ENCODE data around the gene RBM4.

The RBM4 gene

DNA sequence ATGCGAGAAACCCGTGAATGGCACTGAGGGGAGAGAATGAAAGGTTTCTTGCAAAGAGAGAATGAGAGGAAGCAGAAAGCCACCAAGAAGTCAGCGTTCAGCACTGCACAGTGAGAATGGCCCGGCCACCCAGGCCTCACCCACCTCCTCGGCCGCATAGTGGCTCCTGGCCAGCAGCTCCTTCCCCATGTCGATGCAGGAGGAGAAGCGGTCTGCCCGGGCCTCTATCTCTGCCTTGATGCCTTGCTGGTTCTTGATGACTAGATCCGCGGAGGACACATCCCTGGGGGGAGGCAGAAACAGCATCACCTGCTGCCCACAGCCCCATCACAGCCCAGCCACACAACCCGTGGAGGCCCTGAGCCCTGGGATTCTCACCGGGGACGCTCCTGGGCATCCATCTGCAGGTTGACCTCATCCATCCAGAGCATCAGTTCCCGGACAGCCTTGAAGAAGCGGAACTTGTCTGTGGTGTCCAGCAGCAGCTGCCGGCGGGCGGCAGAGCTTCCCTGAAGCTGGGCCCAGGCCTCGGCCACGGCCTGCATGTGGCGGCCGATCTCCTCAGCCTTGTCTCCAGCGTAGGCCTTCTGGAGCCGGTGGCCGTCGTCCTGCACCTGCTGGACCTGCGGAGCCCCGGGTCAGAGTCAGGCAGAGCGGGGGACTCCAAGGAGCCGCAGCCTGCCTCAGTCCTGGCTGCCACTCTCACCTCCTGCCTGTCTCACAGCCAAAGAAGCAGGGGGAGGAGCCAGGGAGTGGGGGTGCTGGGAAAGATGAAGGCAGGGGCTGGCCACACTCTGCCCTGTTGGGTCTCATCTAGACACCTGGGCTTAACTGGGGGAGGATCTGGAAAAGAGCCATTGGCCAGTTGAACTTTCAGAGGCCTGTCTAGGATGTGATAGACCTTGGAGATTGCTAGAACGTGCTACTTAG is 51.4 kb downstream of the RBM4 start:
- no peak for DNase-seq (ENCODE audit: low spot score)

DNA sequence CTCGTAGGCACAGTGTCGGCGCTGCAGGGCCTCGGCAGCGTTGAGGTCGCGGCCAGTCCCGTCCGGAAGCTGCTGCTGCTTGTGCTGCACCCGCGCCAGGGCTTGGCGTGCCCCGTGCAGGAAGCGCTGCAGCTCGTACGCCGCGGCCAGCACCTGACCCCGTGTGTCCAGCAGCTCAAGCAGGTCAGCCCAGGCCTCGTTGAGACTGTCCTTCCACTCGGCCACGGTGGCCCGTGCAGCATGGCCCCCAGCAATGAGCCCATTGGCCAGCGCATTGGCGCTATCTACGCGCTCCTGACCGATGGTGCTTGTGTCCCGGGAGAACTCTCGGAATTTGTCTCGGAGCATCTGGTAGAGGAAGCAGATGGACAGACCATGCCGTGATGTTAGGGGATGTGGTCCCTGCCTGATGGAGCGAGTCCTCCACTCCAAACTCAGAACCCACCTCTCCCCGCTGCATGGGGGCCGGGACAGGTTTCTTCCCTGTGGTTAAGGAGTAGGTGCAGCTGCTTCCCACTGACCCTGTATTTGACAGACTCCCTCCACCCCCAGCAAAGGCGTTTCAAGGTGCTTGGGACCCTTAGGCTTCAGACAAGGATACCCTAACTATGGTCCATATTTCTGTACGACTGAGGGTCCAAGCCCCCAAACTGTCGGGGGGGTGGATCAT is 52.9 kb downstream of the RBM4 start:
- DNase-seq (ENCODE audit: low spot score), result no peak

GRCh38 chr11:66692446-66692845 is 53.9 kb downstream of the RBM4 start:
- DNase-seq (ENCODE audit: low spot score), result no peak

- no peak for DNase-seq (ENCODE audit: low spot score)
Measured at GRCh38 chr11:66692871-66693331, 54.4 kb downstream of the RBM4 start.

DNA sequence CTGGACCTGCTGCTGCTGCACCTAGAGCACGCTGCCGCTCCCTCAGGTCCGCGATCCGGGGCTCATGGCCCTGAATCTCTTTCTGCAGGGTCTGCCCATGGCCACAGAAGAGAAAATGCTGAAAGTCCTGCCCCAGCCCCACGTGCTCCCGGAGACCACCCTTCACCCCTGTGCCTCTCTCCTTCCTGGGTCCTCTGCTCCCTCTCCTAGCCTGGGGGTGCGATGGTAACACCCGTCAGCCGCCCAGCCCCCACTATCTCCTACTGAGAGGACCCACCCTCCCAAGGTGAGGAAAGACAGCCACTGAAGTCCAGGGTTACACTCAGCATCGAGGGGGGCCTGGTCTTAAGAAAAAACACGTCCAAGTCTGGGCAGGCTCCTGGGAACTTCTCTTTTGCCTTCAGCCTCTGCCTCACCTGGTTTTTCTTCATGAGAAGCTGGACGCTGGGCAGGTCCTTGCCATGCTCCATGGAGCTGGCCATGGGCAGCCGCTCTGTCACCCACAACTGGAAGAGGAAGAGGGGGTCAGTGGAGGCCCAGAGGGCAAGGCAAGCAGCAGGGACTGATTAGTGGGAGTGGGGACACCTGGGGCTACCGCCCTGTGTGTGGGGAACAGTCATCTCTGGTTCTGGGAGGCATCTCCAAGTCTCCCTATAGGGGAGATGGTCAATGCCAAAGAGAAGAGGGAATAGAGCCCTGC is 55.0 kb downstream of the RBM4 start:
- DNase-seq (ENCODE audit: low spot score), result no peak

DNA sequence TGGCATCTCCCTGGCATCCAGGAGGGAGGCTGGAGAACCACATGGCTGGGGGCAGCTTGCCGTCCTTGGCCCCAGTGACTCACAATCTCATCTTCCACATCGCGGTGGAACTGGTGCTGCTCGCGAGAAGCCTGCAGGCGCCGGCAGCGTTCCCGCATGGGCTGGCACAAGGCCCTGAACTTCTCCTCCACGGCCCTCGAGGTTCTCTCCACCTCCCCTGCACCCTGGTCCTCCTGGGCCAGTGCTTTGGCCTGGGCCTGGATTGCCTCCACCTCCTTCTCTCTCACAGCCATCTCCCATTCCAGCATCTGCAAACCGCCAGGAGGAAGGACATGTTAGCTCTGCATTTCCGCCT is 55.5 kb downstream of the RBM4 start:
- no peak for DNase-seq (ENCODE audit: low spot score)

GRCh38 chr11:66694732-66695207 is 56.3 kb downstream of the RBM4 start:
- peak; percentile 97 for DNase-seq (ENCODE audit: low spot score)

Data from SW480 (cell line).